Measurements from ENCODE around the gene PRKCB.
A peak's percentile ranks its signal among the peaks of the same experiment; 100 is the strongest.

DNA sequence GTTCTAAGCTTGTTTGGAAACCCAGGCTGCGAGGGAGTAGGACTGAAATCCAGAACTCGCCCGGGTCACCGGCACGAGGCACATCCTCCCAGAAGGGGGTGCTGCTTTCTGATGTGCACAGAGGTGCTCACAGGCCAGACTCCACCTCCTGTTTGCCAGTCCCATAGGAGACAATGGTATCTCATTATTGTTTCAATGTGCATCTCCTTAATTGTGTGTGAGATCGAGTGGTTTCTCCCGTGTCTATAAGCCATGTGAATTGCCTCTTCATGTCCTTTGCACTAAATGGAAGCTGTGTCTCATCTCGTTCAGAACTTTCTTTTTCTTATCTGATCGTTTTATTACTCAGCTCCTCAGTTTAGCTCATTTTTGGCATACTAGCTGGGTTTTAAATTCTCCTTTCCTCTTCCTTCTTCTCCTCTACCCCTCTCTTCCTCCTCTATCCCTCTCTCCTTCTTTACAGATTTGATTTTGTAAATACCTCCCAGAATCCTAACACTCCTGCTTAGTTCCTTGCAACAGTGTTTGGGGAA is 32.1 kb upstream of the PRKCB start:
- no peak for TF ChIP-seq EZH2phosphoT487 (IDR thresholded peaks at IDR 0.05; ENCODE audit: borderline replicate concordance, low read length)
- TF ChIP-seq, protein P1, sequence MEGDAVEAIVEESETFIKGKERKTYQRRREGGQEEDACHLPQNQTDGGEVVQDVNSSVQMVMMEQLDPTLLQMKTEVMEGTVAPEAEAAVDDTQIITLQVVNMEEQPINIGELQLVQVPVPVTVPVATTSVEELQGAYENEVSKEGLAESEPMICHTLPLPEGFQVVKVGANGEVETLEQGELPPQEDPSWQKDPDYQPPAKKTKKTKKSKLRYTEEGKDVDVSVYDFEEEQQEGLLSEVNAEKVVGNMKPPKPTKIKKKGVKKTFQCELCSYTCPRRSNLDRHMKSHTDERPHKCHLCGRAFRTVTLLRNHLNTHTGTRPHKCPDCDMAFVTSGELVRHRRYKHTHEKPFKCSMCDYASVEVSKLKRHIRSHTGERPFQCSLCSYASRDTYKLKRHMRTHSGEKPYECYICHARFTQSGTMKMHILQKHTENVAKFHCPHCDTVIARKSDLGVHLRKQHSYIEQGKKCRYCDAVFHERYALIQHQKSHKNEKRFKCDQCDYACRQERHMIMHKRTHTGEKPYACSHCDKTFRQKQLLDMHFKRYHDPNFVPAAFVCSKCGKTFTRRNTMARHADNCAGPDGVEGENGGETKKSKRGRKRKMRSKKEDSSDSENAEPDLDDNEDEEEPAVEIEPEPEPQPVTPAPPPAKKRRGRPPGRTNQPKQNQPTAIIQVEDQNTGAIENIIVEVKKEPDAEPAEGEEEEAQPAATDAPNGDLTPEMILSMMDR (IDR thresholded peaks at IDR 0.05; ENCODE audit: low read depth, low read length, poor library complexity, severe bottlenecking) = peak; percentile 80
